GM06990 (cell line): ENCODE results near the gene RAD51.
A peak's percentile ranks its signal among the peaks of the same experiment; 100 is the strongest.
"Not testable (repeated sequence)": the region's sequence is repeated elsewhere in the genome, so short reads cannot be mapped to it uniquely, and the experiment has no call there.

Experiments
- DNase-seq: peaks from one replicate; pipeline ENCODE4 v3.0.0-alpha.2; 2011; ENCODE audit not compliant: insufficient read length; ENCODE audit errors: extremely low read depth
- H3K27me3 ChIP-seq: replicated peaks from 2 replicates; pipeline ENCODE4 v1.6.0; 2011; ENCODE audit warnings: low read length; ENCODE audit not compliant: control insufficient read depth, insufficient read depth
- H3K36me3 ChIP-seq: 2 replicates; pipeline ENCODE4 v1.5.1; 2011; ENCODE audit warnings: low read length; ENCODE audit not compliant: control insufficient read depth, insufficient read depth
- H3K4me3 ChIP-seq: replicated peaks from 2 replicates; pipeline ENCODE4 v1.5.1; 2011; ENCODE audit warnings: low read depth, mild to moderate bottlenecking, control low read depth, low read length
- CTCF ChIP-seq: IDR thresholded peaks from 2 replicates; pipeline ENCODE4 v1.5.1; 2011; ENCODE audit warnings: low read length, control low read depth, mild to moderate bottlenecking, inconsistent platforms; ENCODE audit not compliant: insufficient read depth, poor library complexity, severe bottlenecking

RAD51 gene

DNA sequence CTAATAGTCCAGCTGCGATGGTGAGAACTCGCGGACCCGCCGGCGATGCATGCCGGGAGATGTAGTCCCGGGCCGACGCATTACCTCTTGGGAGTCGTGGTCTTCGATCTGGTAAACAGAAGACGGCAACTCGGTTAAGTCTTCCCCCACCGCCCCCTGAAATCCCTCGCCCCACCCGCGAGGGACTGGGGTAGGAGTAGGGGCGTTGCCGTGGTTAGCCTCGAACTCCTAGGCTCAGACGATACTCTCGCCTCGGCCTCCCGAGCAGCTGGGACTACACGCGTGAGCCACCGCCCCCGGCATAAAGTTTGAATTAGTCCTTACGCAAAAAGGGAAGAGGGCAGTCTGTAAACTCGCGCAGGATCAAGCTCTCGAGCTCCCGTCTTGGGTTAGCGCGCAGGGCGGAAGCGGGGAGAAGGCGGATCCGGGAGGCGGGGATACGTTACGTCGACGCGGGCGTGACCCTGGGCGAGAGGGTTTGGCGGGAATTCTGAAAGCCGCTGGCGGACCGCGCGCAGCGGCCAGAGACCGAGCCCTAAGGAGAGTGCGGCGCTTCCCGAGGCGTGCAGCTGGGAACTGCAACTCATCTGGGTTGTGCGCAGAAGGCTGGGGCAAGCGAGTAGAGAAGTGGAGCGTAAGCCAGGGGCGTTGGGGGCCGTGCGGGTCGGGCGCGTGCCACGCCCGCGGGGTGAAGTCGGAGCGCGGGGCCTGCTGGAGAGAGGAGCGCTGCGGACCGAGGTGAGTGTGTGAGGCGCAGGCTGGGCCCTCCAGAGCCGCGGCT is at the start of gene RAD51:
Gene RAD51, plus strand, starts transcription at position 487 of the 781 bp plus-strand sequence. CDS start 3,585 bp downstream, outside the sequence.
- Histone ChIP-seq H3K27me3 (no peaks in the 10 kb centered on the region), H3K4me3 (peak within 1 kb of the TSS; percentile 95), H3K36me3 (peaks cover 5% of the 10 kb centered on the region)
- DNase-seq, result peak; percentile 96
- TF ChIP-seq CTCF, result no peak

- H3K36me3 ChIP-seq, result no peaks in the 10 kb centered on the region; the same call in 1 of the 2 replicates
- TF ChIP-seq CTCF, result no peak
Observed at GRCh38 chr15:40647523-40647922, 47.5 kb upstream of the RAD51 start.

DNA sequence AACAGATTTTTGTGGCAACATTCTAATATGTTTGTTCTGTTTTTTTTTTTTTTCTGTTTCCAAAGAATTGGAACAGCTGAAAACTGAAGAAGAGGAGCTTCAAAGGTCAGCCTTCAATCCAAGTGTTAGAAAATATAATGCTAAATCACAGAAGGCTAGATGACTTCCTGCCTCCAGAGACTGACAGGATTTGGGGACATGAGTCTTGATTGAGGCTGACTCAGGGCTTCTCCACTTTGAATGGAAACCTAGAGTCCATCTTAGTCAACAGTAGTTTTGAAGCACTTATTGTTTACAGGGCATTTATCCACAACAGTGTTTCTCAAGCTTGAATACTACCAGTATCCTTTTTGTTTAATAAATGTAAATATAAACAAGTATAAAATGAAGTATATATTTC is 44.5 kb upstream of the RAD51 start:
- no peak for DNase-seq
- H3K36me3 ChIP-seq, result peaks cover 2% of the 10 kb centered on the region
- H3K27me3 ChIP-seq, result no peaks in the 10 kb centered on the region
- TF ChIP-seq CTCF, result no peak
- H3K4me3 ChIP-seq, result no peak overlapping the region

More at GRCh38 chr15:40647523-40647922, 47.5 kb upstream of the RAD51 start:
- no peak overlapping the region for H3K4me3 ChIP-seq
- DNase-seq, result no peak
- no peaks in the 10 kb centered on the region for H3K27me3 ChIP-seq

DNA sequence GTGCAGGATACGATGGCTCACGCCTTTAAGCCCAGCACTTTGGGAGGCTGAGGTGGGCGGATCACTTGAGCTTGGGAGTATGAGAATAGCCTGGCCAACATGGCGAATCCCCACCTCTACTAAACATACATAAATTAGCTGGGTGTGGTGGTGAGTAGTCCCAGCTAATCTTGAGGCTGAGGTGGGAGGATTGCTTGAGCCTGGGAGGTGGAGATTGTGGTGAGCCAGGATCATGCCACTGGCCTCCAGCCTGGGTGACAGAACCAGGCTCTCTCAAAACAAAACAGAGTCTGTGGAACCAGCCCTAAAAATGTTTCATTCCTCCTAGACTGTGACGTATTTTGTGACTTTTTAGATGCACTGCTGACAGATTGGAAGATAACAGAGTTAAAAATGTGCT is 34.3 kb upstream of the RAD51 start:
- Histone ChIP-seq H3K4me3 (no peak overlapping the region), H3K36me3 (peaks cover 5% of the 10 kb centered on the region; the same call in 1 of the 2 replicates)
- no peak for TF ChIP-seq CTCF

GRCh38 chr15:40664909-40665308 is 30.1 kb upstream of the RAD51 start:
- Histone ChIP-seq H3K4me3 (no peak overlapping the region), H3K27me3 (no peaks in the 10 kb centered on the region), H3K36me3 (peaks cover 4% of the 10 kb centered on the region; the same call in 1 of the 2 replicates)
- no peak for DNase-seq
- no peak for TF ChIP-seq CTCF

More for the DNA sequence above, 34.3 kb upstream of the RAD51 start:
- no peak for DNase-seq
- no peaks in the 10 kb centered on the region for H3K27me3 ChIP-seq

- not testable (repeated sequence) for DNase-seq, H3K36me3 ChIP-seq, H3K4me3 ChIP-seq, H3K27me3 ChIP-seq
Observed at GRCh38 chr15:40676290-40676689, 18.7 kb upstream of the RAD51 start.

DNA sequence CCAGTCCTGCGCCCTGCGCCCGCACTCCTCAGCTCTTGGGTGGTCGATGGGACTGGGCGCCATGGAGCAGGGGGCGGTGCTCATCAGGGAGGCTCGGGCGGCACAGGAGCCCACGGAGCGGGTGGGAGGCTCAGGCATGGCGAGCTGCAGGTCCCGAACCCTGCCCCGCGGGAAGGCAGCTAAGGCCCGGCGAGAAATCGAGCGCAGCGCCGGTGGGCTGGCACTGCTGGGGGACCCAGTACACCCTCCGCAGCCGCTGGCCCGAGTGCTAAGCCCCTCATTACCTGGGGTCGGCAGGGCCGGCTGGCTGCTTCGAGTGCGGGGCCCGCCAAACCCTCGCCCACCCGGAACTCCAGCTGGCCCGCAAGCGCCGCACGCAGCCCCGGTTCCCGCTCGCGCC is 18.1 kb upstream of the RAD51 start:
- H3K4me3 ChIP-seq, DNase-seq, H3K36me3 ChIP-seq: not testable (repeated sequence)

More for the DNA sequence above, 18.1 kb upstream of the RAD51 start:
- not testable (repeated sequence) for H3K27me3 ChIP-seq
